Measurements from ENCODE around the gene COG6.

The COG6 gene

DNA sequence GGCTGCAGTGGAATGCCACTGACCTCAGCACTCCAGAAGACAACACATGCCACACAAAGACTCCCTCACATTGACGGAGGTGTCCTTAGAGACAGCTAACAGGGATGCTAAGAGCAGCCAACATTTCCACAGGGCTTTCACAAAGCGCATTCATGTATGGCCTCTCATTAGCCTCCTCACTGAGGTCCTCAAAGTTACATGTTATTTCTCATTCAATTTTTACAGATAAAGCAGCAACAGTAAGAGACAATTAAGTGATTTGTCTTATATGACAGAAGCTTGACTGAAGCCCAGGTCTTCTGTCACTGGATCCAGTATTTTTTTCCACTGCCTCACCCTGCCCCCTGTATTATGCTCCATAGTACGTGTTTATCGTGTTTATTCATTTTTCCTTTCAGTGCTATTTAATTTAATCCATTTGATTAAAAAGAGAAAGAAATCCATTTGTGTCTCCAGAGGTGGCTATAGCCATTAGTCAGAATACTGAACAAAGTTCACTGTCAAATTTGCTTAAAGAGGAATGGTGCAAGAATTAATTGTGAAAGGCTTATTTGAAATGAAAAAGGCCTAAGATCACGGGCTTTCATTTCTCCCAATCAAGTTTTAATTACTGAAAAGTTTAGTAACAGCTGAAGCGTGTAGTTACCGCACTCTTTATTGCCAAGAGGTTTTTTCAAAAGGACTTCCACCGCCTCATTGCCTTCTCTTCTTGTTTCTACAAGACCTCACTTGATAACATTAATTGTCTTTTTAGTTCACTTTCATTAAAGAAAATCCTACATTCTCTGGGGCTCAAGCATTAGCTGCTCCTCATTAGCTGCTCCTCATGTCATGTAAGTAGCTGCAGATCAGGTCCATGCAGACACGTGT is 115.0 kb downstream of the COG6 start:
- no peak for DNase-seq

DNA sequence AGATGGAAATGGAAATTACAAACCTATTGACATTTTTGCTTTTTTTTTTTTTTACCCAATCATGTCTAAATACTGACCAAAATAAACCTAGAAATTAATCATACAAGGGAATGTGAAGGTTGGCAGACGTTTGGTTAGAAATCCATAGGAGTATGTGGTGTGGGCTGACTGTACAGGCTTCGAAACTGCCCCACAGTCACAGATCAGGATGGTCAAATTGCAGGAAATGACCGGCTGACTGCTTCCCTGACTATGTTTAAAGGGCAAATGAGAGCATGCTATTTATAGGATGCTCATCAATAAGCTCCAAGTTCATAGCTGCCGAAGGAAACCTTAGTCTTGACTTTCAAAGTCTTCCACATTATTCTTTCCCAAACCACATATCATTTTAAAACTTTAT is 118.4 kb downstream of the COG6 start:
- peak; percentile 65 for DNase-seq

DNA sequence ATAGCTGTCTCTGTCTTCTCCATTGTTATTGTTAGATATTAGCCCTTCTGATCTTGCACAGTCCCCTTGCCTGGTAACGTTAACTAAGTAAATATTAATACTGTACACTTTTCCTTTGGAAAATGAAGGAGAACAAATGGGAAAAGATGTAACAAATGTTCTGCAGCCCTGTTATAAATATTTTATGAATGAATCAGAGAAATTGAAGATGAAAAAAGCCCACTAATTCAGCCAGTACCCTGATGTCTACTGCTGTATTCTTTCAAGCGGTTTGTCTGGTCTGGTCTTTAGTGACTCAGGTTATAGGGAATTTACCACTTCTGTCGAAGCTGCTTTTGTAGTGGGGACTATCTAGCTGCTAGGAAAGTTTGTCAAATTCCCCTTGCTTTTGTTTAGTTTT is 121.0 kb downstream of the COG6 start:
- DNase-seq = peak; percentile 94

DNA sequence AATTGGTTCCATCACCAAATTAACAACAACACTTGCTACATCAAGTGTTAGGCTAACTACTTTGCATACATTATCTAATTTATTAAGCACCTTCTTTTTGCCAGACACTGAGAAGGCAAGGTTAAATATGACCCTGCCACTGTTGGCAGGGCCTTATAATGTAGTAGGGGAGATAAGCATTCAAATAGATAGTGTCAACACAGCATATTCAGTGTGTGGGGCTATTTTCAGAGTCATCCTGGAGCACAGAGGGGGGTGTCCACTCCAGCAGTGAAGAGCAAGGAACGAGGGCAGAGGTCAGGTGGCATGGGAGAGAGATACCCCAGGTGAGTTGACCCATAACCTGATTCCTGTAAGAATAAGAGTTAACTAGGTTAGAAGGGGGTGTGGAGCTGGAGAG is 121.6 kb downstream of the COG6 start:
- DNase-seq = no peak

DNA sequence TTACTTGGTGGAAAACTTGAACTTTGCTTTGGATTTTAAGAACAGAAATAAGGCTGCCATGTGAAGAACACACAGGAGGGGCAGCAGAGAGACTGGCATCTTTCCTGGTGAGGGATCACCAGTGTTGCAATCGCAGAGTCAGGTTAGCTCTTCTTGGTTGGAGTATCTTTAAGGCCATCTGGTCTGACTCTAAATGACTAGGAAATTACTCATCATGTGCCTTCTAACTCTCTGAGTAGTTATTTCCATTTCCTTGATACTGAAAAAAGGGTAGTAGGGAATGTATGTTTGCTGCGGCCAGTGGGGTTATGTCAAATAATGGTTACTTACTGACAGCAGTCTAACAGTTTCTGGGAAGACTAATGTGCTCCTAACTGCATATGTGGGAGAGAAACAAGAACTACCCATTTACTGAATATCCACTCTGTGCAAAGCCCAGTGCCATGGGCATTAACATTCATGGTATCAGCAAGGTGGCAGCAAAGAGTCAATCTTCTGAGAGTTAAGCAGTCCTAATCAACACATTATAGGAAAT is 122.1 kb downstream of the COG6 start:
- peak; percentile 93 for DNase-seq

DNA sequence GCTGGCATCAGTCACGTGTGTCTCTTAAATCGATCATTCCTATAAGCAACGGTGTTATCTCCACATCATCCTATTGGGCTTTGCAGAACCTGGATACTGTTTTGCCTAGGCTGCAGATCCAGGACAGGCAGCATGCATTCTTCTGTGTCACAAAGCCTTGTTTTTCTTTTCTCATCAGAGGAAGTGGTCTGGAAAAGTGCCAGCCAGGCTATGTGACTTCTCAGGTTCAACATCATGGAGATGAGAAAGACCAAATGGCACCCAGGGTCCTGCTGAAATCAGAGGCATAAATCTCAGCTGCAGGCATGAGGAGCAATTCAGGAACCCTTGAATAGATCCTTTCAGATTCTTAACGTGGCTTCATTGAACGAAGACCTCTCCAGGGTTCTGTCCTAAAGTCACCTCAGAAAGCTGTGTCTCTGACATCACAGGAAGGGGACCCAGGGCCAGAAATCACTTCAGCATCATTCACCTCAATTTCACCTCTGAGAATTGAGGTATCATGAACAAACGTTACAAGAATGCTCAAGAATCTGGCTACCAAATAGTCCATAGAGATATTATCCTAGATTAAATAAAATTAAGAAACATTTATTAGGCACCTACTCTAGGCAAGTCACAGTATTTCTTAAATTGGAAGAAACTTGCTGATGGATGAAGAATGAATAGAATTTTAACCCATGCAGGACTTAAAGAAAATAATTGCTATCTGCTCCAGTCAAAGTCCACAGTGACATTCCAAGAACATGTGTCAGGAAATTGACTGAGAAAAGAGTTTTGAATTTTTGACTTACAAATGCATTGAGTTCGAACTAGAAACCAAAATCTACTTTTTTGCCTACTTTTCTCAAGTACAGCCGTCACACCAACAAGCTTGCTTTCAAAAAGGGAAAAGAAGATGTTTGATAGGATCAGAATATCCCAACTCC is 124.1 kb downstream of the COG6 start:
- DNase-seq = peak; percentile 81

DNA sequence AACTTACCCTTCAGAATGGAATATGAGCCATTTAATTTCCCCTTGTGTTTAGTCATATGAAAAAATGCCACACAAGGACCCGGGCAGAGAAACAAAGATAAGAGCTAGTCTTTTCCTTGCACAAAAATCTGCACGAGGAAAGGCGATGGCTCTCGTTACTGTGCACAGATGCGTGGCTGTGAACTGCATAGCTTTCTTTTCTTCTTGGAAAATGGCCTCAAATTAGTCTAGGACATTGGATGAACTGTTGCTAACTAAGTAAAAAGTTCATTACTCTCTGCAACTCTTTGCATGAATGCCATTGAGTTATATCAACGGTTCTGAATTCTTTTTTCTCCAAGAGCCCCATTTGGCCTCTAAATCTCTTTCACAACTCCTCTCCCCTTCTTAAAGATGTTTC is 125.2 kb downstream of the COG6 start:
- DNase-seq = no peak

DNA sequence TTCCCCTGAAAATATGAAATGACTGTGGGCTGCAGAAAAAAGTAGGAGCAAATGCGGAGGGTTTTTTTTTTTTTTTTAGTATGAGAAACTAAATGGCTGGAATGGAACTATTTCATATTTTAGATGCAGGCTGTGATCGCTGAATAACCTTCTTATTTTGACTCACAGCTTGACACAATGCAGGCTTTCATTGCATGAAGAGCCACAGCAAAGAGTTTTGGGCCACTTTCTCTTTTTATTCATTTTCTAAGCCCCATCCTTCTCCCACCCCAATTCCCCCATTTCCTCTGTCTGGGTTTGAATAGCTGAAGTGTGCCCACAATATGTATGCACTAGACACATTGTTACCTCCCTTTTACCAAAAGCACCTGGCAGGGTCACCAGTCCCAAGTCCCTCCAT is 125.9 kb downstream of the COG6 start:
- DNase-seq = no peak

DNA sequence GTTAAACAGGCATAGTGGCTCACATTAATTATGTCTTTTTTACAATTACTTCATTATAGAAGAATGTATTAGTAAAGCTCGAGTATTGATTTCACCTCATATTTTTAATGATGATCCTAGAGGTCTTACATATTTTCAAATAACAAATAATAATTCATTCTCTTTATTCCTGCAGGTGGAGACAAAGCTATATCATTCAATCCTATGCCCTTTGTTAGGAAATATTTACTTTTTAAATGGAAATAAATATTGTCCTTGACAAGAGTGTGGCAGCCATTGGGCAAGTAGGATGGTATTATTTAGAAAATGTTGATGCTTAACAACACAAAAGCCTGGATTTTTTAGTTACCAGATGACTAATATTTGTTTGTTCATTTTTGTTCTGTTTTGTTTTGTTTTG is 127.6 kb downstream of the COG6 start:
- DNase-seq = no peak

DNA sequence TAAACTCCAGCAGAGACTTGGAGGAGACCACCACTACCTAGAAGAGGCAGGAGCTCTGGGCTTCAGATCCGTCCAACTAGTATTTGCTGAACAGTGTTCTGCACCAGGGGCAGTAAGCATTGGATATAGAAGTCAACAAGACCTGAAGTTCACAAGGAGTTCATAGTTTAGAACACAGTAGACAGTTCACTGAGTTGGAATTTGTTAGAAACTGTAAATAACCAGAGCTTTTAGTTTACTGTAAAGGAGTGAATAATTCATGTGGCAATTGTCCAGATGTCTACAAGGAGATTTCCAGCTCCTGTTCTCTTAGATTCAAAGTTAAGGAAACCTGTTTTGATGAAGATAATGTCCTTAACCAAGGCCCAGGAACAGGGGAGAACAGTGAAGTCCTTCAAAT is 128.9 kb downstream of the COG6 start:
- peak; percentile 26 for DNase-seq

DNA sequence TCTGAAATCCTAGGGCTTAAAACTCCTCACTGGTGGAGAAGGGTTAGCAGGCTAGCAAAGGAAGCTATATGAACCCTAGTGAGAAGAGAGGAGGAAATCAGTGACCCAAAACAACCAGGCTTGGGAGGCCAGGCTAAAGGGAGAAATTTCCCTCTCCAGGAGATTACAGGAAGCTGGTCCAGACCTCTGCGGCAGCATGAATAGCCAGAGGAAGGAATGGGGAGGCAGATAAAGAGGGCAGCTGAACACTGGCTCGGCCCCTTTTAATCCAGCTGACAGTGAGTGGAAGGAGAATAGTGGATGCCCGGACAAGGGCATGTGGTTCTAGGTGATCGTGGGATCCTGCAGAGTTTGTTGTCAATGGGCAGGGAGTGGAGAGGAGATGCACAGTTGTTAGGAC is 130.6 kb downstream of the COG6 start:
- no peak for DNase-seq

DNA sequence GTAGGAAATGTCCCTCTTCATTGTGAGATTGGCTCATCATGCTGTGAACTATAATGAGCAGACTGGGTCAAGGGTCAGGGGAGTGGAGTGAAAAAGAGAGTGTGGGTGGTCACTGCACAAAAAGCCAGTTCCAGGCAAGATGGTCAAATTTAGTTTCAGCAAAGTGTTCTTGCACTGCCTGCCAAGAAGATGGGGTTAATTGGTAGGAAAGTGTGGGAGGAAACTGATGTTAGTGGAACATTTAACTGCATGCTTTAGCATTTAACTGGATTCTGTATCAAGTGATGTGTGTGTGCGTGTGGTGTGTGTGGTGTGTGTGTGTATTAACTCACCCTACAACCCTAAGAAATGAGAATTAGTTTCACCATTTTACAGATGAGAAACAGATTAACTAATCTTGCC is 131.6 kb downstream of the COG6 start:
- DNase-seq = no peak

DNA sequence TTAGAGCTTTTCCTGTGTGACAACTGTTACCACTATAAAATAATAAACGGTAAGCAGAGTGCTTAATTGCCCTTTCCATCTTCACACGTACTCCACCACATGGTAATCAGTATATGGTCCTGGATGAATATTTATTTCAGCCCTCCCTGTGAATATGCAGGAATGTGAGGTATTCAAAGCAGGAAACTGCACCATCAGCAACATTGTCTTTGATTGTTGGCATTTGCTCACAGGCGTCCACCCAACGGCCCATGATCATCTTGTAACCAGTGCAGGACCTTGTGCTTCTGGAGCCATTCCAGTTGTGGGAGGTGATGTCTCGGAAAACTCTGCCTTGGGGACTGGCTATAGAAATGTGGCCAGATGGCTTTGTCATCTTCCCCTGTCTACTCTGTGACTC is 132.6 kb downstream of the COG6 start:
- DNase-seq = no peak

DNA sequence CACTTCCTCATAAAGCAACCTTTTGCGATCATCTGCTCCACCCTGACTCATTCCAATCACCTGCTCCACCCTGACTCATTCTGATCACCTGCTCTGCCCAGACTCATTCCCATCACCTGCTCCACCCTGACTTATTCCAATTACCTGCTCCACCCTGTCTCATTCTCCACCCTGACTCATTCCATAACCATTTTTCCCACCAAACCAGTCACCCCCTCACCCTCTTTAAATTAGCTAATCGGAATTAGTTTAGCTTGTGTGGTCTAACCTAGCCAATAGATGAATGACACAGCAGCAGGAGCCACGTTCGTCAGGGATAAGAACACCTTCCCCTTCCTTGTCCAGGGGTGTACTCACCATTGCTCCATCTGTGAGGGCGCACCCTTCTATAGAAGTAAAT is 134.0 kb downstream of the COG6 start:
- DNase-seq = no peak

All from fibroblast of skin of right biceps (primary cell).